Stimulated activated CD4-positive, alpha-beta T cell treated with anti-CD3 and anti-CD28 coated beads, Interleukin-2, amount 100 ng/mL, for 24 hours (primary cell): Measurements from ENCODE around the gene RPS2.

ENCODE experiments used
- DNase-seq, 2 donors: peaks; one replicate each; pipeline ENCODE4 v3.0.0-alpha.2; 2020

RPS2 gene

GRCh38 chr16:1981398-1981836, 16.8 kb upstream of the RPS2 start, which contains the start of gene NOXO1:
Gene NOXO1 (minus strand): TSS chr16:1981469. CDS start chr16:1981179, 290 bp downstream.
- no peak for DNase-seq

GRCh38 chr16:1980770-1981087, 16.1 kb upstream of the RPS2 start:
- DNase-seq, result no peak

GRCh38 chr16:1980030-1980769, 15.6 kb upstream of the RPS2 start:
- DNase-seq, result no peak

- DNase-seq, result peak; percentile 44 to 63
These were observed 14.8 kb upstream of the RPS2 start for GRCh38 chr16:1979271-1980029.

GRCh38 chr16:1978476-1979120, 14.0 kb upstream of the RPS2 start:
- DNase-seq, result no peak

- no peak for DNase-seq
These were observed 13.2 kb upstream of the RPS2 start for GRCh38 chr16:1977875-1978268.

GRCh38 chr16:1976951-1977874, 12.6 kb upstream of the RPS2 start:
- no peak for DNase-seq

- no peak for DNase-seq
These were observed 11.5 kb upstream of the RPS2 start for GRCh38 chr16:1976216-1976520.

GRCh38 chr16:1975432-1976215, 11.0 kb upstream of the RPS2 start:
- DNase-seq, result no peak

- DNase-seq, result no peak
These were observed 9.8 kb upstream of the RPS2 start for GRCh38 chr16:1974157-1975070.

- no peak for DNase-seq
These were observed 9.0 kb upstream of the RPS2 start for GRCh38 chr16:1973461-1974156.

- DNase-seq, result peak in 1 of 2 donors; percentile 33
These were observed 7.9 kb upstream of the RPS2 start for GRCh38 chr16:1972490-1972877.

GRCh38 chr16:1971796-1972489, 7.3 kb upstream of the RPS2 start, which contains the start of gene TBL3:
Gene TBL3 (plus strand): TSS chr16:1972053. CDS start chr16:1972165, 112 bp downstream.
- peak; percentile 96 for DNase-seq

- no peak for DNase-seq
These were observed 3.7 kb upstream of the RPS2 start for GRCh38 chr16:1968146-1968953.

- no peak for DNase-seq
These were observed 1.8 kb upstream of the RPS2 start, which contains the start of gene RNF151 for GRCh38 chr16:1966460-1966859. Gene RNF151 (plus strand): TSS chr16:1966856. CDS start chr16:1966882, 26 bp downstream.

- DNase-seq, result peak in 1 of 2 donors; percentile 36
These were observed 873 bp upstream of the RPS2 start for GRCh38 chr16:1965396-1966001.

- DNase-seq, result peak; percentile 56 to 62
These were observed 670 bp downstream of the RPS2 start for GRCh38 chr16:1963806-1964505.
